Globus pallidus (tissue), 1 donor: ENCODE results near the gene DDX39B.
A peak's percentile ranks its signal among the peaks of the same experiment; 100 is the strongest.

Experiments
- DNase-seq: peaks from one replicate; pipeline ENCODE4 v3.0.0-alpha.2; 2015; ENCODE audit warnings: low spot score

DDX39B gene

GRCh38 chr6:31575952-31576685 lies 34.3 kb upstream of the DDX39B start:
- no peak for DNase-seq

GRCh38 chr6:31575335-31575901 lies 33.6 kb upstream of the DDX39B start, which contains the start of gene TNF:
TSS of gene TNF (plus strand) at chr6:31575565. CDS start at chr6:31575742, 177 bp downstream.
- peak; percentile 50 for DNase-seq

- DNase-seq = no peak
Observed at GRCh38 chr6:31574106-31575061, 32.6 kb upstream of the DDX39B start.

- DNase-seq = no peak
Observed at GRCh38 chr6:31573239-31574105, 31.7 kb upstream of the DDX39B start.

- no peak for DNase-seq
Observed at GRCh38 chr6:31572041-31572911, 30.5 kb upstream of the DDX39B start, which contains the start of gene LTA. TSS of gene LTA (plus strand) at chr6:31572289. CDS start at chr6:31572743, 454 bp downstream.

- DNase-seq = no peak
Observed at GRCh38 chr6:31569861-31570536, 28.2 kb upstream of the DDX39B start.

- peak; percentile 16 for DNase-seq
Observed at GRCh38 chr6:31568537-31568961, 26.7 kb upstream of the DDX39B start.

GRCh38 chr6:31567531-31568370 lies 25.9 kb upstream of the DDX39B start:
- no peak for DNase-seq

GRCh38 chr6:31560697-31561058 lies 18.9 kb upstream of the DDX39B start:
- DNase-seq = no peak

- DNase-seq = peak; percentile 57
Observed at GRCh38 chr6:31559958-31560696, 18.3 kb upstream of the DDX39B start.

GRCh38 chr6:31559606-31559957 lies 17.8 kb upstream of the DDX39B start:
- no peak for DNase-seq

- peak; percentile 41 for DNase-seq
Observed at GRCh38 chr6:31558631-31559500, 17.1 kb upstream of the DDX39B start.

GRCh38 chr6:31558318-31558625 lies 16.5 kb upstream of the DDX39B start:
- DNase-seq = no peak

GRCh38 chr6:31557443-31558317 lies 15.9 kb upstream of the DDX39B start:
- no peak for DNase-seq

GRCh38 chr6:31556307-31556706 lies 14.5 kb upstream of the DDX39B start:
- DNase-seq = no peak

GRCh38 chr6:31551371-31551770 lies 9.6 kb upstream of the DDX39B start:
- DNase-seq = peak; percentile 36

- no peak for DNase-seq
Observed at GRCh38 chr6:31548544-31548873, 6.7 kb upstream of the DDX39B start.
